Calu3 (cell line): ENCODE measurements around the gene TMEM178B. TPM values are rescaled to one million over a fixed set of nuclear protein-coding genes. Genes with fewer than 3 reads are reported as not detected.

ENCODE experiments used
- BruUV-seq: library from RNA; stranded (reverse); fragments of 400-500 nt; replicated peaks from 2 replicates; lab custom pipeline; 2021; lab: Mats Ljungman, UMichigan
- CTCF ChIA-PET: fragments of 300-600 bp; sonication (Branson Sonifier 250); formaldehyde crosslinking; loops from one replicate; lab custom pipeline; 2022; ENCODE audit warnings: antibody characterized with exemption; lab: Charles Lee
- DNase-seq: peaks from one replicate; pipeline ENCODE4 v3.0.0; 2022
- H3K27ac Mint-ChIP-seq: one replicate; pipeline ENCODE4 v1.8.0; 2022; ENCODE audit warnings: mixed read lengths; ENCODE audit not compliant: unreplicated experiment
- H3K27me3 Mint-ChIP-seq: one replicate; pipeline ENCODE4 v1.8.0; 2022; ENCODE audit warnings: mixed read lengths; ENCODE audit not compliant: unreplicated experiment
- H3K36me3 Mint-ChIP-seq: one replicate; pipeline ENCODE4 v1.8.0; 2022; ENCODE audit warnings: mild to moderate bottlenecking, moderate library complexity, mixed read lengths; ENCODE audit not compliant: insufficient read depth, unreplicated experiment
- H3K4me1 Mint-ChIP-seq: one replicate; pipeline ENCODE4 v1.8.0; 2022; ENCODE audit warnings: mild to moderate bottlenecking, low read depth, mixed read lengths; ENCODE audit not compliant: unreplicated experiment
- H3K4me3 Mint-ChIP-seq: one replicate; pipeline ENCODE4 v1.8.0; 2022; ENCODE audit warnings: mild to moderate bottlenecking, low read depth, moderate library complexity, mixed read lengths; ENCODE audit not compliant: unreplicated experiment
- H3K9me3 Mint-ChIP-seq: one replicate; pipeline ENCODE4 v1.8.0; 2022; ENCODE audit warnings: low read depth, mixed read lengths; ENCODE audit not compliant: unreplicated experiment
- CTCF ChIP-seq: fragments of 200-600 bp; IDR thresholded peaks from one replicate; pipeline ENCODE4 v1.8.0; 2022; ENCODE audit warnings: antibody characterized with exemption; ENCODE audit not compliant: unreplicated experiment
- intact Hi-C: fragments of 100-400 bp; cut with micrococcal nuclease; formaldehyde crosslinking; loops from one replicate; pipeline ENCODE4 v1.10.0; 2022; ENCODE audit not compliant: unreplicated experiment
- total RNA-seq: library from RNA; stranded (reverse); gene quantifications from 2 replicates; pipeline ENCODE4 v1.2.3, GENCODE V29; 2022

The TMEM178B gene
- total RNA-seq, 1 experiment from 2014 or later, result 1.5 TPM

- CTCF ChIA-PET, result no interaction called here
- Mint-ChIP-seq H3K4me3 (no peak overlapping the region), H3K27ac (no peak overlapping the region), H3K27me3 (peaks cover 12% of the 10 kb centered on the region), H3K9me3 (peaks cover 10% of the 10 kb centered on the region), H3K4me1 (no peaks in the 10 kb centered on the region), H3K36me3 (no peaks in the 10 kb centered on the region)
- DNase-seq, result no peak
- no peak for TF ChIP-seq CTCF
- intact Hi-C loops, result no loop called here
- BruUV-seq, result no TSS peak
These were observed 334.0 kb downstream of the TMEM178B start for GRCh38 chr7:141407893-141408292.

GRCh38 chr7:141408440-141408839 lies 334.6 kb downstream of the TMEM178B start:
- CTCF ChIA-PET, result no interaction called here
- Mint-ChIP-seq H3K4me1 (no peaks in the 10 kb centered on the region), H3K9me3 (peaks cover 10% of the 10 kb centered on the region), H3K27ac (no peak overlapping the region), H3K4me3 (no peak overlapping the region), H3K27me3 (peaks cover 12% of the 10 kb centered on the region), H3K36me3 (no peaks in the 10 kb centered on the region)
- BruUV-seq, result no TSS peak
- intact Hi-C loops, result no loop called here
- DNase-seq, result no peak
- no peak for TF ChIP-seq CTCF

- H3K27me3 Mint-ChIP-seq, result peaks cover 12% of the 10 kb centered on the region
- H3K27ac Mint-ChIP-seq, result no peak overlapping the region
- no peak for TF ChIP-seq CTCF
- no TSS peak for BruUV-seq
- intact Hi-C loops, result no loop called here
- CTCF ChIA-PET, result no interaction called here
- no peaks in the 10 kb centered on the region for H3K4me1 Mint-ChIP-seq
- no peak for DNase-seq
- H3K36me3 Mint-ChIP-seq, result no peaks in the 10 kb centered on the region
- H3K9me3 Mint-ChIP-seq, result peaks cover 10% of the 10 kb centered on the region
- H3K4me3 Mint-ChIP-seq, result no peak overlapping the region
These were observed 335.4 kb downstream of the TMEM178B start for GRCh38 chr7:141409219-141409618.

- Mint-ChIP-seq H3K36me3 (no peaks in the 10 kb centered on the region), H3K27me3 (peaks cover 12% of the 10 kb centered on the region), H3K4me1 (no peaks in the 10 kb centered on the region), H3K9me3 (peaks cover 11% of the 10 kb centered on the region), H3K4me3 (no peak overlapping the region), H3K27ac (no peak overlapping the region)
- no peak for TF ChIP-seq CTCF
- BruUV-seq, result no TSS peak
- intact Hi-C loops, result no loop called here
- CTCF ChIA-PET, result no interaction called here
- DNase-seq, result no peak
These were observed 336.0 kb downstream of the TMEM178B start for GRCh38 chr7:141409801-141410329.
